WERI-Rb-1 (cell line): Measurements from ENCODE around the gene ITPR2.

Experiments
- DNase-seq: peaks from one replicate; pipeline ENCODE4 v3.0.0-alpha.2; 2020
- H3K27ac ChIP-seq: fragments of 250-450 bp; sonication (Bioruptor Pico); 2 replicates; pipeline ENCODE4 v1.5.1; 2020; ENCODE audit warnings: mild to moderate bottlenecking, moderate library complexity
- H3K27me3 ChIP-seq: fragments of 250-450 bp; sonication (Bioruptor Pico); 2 replicates; pipeline ENCODE4 v1.5.1; 2021; ENCODE audit warnings: mild to moderate bottlenecking, low read depth, moderate library complexity; ENCODE audit not compliant: insufficient read depth, severe bottlenecking
- H3K36me3 ChIP-seq: fragments of 250-450 bp; sonication (Bioruptor Pico); 2 replicates; pipeline ENCODE4 v1.5.1; 2020; ENCODE audit warnings: mild to moderate bottlenecking, moderate library complexity
- H3K4me3 ChIP-seq: 2 replicates; pipeline ENCODE4 v1.5.1; 2011; ENCODE audit warnings: low read depth, mild to moderate bottlenecking, control low read depth, low read length
- H3K9me3 ChIP-seq: fragments of 250-450 bp; sonication (Bioruptor Pico); 2 replicates; pipeline ENCODE4 v1.5.1; 2021; ENCODE audit warnings: mild to moderate bottlenecking, moderate library complexity; ENCODE audit not compliant: severe bottlenecking
- TF ChIP-seq, protein P1 (sequence below): IDR thresholded peaks from 2 replicates; pipeline ENCODE4 v1.5.1; 2011; ENCODE audit warnings: low read depth, mild to moderate bottlenecking, control low read depth, inconsistent platforms, low read length

ITPR2 gene

DNA sequence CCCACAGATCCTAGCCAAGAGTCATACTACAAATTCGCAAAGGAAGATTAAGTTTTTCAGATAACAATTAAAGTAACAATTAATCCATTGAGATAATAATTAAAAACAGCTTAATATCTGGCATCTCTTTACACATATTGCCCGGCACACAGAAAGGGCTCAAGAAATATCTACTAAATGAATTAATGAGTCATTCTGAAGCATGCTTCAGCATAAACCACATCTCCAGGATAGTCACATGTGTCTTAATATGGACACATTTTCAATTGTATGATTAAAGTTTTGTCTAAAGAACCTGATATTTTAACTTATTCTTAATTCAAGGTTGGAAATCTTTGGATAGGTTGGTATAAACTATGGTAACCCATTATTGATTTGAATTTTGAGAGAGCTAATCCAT lies 9.6 kb downstream of the ITPR2 start:
- H3K4me3 ChIP-seq, result no peak overlapping the region
- TF ChIP-seq, protein P1, sequence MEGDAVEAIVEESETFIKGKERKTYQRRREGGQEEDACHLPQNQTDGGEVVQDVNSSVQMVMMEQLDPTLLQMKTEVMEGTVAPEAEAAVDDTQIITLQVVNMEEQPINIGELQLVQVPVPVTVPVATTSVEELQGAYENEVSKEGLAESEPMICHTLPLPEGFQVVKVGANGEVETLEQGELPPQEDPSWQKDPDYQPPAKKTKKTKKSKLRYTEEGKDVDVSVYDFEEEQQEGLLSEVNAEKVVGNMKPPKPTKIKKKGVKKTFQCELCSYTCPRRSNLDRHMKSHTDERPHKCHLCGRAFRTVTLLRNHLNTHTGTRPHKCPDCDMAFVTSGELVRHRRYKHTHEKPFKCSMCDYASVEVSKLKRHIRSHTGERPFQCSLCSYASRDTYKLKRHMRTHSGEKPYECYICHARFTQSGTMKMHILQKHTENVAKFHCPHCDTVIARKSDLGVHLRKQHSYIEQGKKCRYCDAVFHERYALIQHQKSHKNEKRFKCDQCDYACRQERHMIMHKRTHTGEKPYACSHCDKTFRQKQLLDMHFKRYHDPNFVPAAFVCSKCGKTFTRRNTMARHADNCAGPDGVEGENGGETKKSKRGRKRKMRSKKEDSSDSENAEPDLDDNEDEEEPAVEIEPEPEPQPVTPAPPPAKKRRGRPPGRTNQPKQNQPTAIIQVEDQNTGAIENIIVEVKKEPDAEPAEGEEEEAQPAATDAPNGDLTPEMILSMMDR, result no peak
- no peaks in the 10 kb centered on the region for H3K27me3 ChIP-seq
- no peak overlapping the region for H3K27ac ChIP-seq
- no peaks in the 10 kb centered on the region for H3K9me3 ChIP-seq
- no peaks in the 10 kb centered on the region for H3K36me3 ChIP-seq
- DNase-seq, result no peak

DNA sequence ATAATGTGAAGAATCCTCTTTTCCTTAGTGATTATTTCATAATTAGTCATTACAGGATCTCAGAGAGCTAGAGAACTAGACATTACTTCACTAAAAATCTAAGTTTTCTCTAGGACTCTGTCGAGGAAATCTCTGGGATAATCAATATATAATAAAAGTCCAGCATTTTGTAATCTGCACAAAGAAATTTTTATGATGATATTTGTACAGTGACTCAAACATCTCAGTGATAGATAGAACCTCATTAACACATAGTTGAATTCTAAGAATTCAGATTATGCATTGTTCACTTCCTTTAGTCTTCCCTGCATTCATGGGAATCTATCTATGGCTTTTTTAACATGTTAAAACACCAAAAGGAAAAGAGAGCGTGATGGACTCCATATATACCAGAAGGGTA lies 11.0 kb downstream of the ITPR2 start:
- DNase-seq, result no peak
- H3K27ac ChIP-seq, result no peak overlapping the region
- H3K4me3 ChIP-seq, result no peak overlapping the region
- TF ChIP-seq, protein P1, result no peak
- no peaks in the 10 kb centered on the region for H3K36me3 ChIP-seq
- no peaks in the 10 kb centered on the region for H3K27me3 ChIP-seq
- no peaks in the 10 kb centered on the region for H3K9me3 ChIP-seq

- Histone ChIP-seq H3K27me3 (no peaks in the 10 kb centered on the region), H3K9me3 (no peaks in the 10 kb centered on the region), H3K4me3 (no peak overlapping the region), H3K36me3 (no peaks in the 10 kb centered on the region), H3K27ac (no peak overlapping the region)
- no peak for DNase-seq
- TF ChIP-seq, protein P1, result no peak
Observed at GRCh38 chr12:26821212-26821701, 11.7 kb downstream of the ITPR2 start.

DNA sequence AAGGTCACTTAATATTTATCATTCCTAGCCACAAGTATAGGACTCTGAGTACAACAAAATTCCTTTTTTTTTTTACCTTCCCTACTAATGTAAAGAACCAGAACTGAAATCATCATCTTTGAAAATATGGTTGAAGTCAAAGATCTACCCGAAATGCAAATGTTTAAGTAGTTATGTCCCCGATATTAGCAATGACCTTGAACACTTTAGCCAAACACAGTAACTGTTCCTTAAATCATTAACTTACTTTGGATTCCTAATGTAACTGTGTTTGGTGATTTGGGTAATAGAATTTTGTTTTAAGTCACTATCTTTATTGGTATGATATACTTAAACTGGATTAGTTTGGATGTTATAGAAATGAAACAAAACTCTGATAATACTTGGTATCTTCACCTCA lies 14.4 kb downstream of the ITPR2 start:
- no peak for DNase-seq
- Histone ChIP-seq H3K27me3 (no peaks in the 10 kb centered on the region), H3K4me3 (no peak overlapping the region), H3K9me3 (no peaks in the 10 kb centered on the region), H3K36me3 (no peaks in the 10 kb centered on the region), H3K27ac (no peak overlapping the region)
- TF ChIP-seq, protein P1, result no peak

GRCh38 chr12:26818201-26818600 lies 14.8 kb downstream of the ITPR2 start:
- no peak overlapping the region for H3K4me3 ChIP-seq
- H3K27me3 ChIP-seq, result no peaks in the 10 kb centered on the region
- no peaks in the 10 kb centered on the region for H3K9me3 ChIP-seq
- TF ChIP-seq, protein P1, result no peak
- no peak for DNase-seq
- H3K36me3 ChIP-seq, result no peaks in the 10 kb centered on the region
- H3K27ac ChIP-seq, result no peak overlapping the region

DNA sequence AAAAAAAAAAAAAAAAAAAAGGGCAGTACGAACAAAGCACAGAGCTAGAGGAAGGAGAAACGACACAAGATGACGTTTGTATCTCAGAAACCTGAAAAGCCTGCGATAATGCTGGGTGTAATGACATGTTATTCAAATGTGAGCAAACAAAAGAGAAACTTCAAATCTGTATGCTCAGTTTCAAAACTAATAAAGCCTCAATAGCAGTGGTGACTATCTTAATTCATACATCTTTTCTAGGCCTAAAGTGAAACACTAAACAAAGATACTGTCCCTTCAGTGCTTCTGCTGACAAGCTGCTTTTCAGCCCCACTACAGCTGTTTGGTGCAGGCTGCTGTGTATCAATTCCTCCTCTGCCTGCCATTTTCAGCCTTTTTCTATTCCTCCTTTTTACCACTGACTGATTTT lies 15.8 kb downstream of the ITPR2 start:
- no peak overlapping the region for H3K27ac ChIP-seq

More for the DNA sequence above, 15.8 kb downstream of the ITPR2 start:
- TF ChIP-seq, protein P1, result no peak
- H3K4me3 ChIP-seq, result no peak overlapping the region
- DNase-seq, result no peak
- no peaks in the 10 kb centered on the region for H3K36me3 ChIP-seq
- no peaks in the 10 kb centered on the region for H3K27me3 ChIP-seq
- H3K9me3 ChIP-seq, result no peaks in the 10 kb centered on the region
